T-helper 1 cell treated with Interleukin-12 subunit alpha and Interleukin-12 subunit beta and Interleukin-4 antibody, amounts not matched to agents 30 ng/mL and 1 ng/mL, for 36 hours (primary cell): ENCODE measurements around the gene UMODL1. TPM values are rescaled to one million over a fixed set of nuclear protein-coding genes. Genes with fewer than 3 reads are reported as not detected.

ENCODE experiments used
- intact Hi-C: fragments of 100-400 bp; cut with micrococcal nuclease; formaldehyde crosslinking; loops from one replicate; pipeline ENCODE4 v1.15.1; 2024
- total RNA-seq: library from RNA; stranded (reverse); gene quantifications from 2 replicates; pipeline ENCODE4 v1.2.3, GENCODE V29; 2022

Gene UMODL1
- total RNA-seq, 1 donor from 2014 or later: 0.12 TPM

DNA sequence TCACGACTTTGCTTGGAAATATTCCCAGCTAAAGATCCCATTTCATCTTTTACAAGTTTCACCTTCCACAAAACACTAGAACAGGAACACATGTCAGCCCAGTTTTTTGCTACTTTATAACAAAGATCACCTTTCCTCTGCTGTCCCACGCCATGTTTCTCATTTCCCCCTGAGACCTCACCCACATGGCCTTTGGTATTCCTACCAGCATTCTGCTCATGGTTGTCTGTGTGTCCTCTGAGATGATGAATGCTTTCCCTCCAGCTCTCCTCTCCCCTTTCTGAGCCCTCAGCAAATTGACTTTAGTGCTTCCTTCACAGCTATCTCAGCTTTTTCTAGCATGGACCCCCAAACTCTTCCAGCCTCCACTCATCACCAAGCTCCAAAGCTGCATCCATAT is 115.5 kb downstream of the UMODL1 start:
- intact Hi-C loops: loop anchor here (5.0 to 10.0 kb wide), 2 partner anchors 182 to 426 kb away; no protein-coding TSS in a partner anchor

DNA sequence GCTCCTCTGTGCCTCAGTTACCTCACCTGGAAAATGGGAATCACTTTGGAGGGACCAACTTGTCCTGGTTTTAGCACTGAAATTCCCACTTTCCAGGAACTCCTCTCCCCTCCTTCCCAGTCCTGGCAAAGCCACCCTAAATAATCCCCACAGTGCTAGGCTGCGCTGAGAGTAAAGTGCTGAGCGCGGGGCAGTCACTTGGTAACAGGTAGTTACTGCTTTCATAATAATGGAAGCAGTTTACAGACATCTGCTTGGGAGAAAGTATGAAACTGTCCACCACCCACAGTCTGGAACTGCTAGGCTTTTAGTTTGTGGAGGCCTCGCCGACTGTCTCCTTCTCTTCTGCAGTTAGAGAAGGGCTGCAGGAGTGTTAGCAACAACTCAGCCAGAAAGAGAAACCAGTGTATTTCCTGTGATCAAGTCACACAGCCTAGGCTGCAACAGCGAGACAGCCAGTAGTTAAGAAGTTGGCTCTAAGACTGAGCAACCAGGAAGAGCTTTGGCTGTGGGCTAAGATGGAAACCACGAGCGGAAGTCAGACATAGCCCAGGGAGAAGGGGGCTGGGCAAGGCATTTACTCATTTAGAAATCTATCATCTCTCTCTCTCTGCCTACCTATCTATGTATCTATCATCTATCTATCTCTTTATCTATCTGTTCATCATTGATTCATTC is 117.0 kb downstream of the UMODL1 start:
- intact Hi-C loops: loop anchor here (1.0 to 10.0 kb wide), 13 partner anchors 11 to 424 kb away; no protein-coding TSS in a partner anchor

DNA sequence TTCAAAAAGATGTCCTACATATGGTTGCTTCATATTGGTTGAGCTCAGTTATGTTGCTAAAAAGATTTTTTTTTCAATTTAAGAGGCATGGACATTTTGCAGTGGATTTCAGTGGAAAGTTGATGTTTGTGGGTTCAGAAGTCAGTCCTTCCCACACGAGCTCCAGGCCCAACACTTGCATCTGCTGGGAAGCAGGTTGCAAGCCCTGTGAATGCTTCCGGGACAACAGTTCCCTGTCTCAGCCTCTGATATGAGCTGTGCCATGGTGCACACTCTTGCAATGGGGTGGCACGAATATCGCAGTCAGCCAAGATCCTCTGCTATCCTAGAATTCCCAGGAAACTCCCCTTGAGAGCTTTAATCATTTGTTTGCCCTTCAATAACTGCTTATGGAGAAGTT is 117.5 kb downstream of the UMODL1 start:
- intact Hi-C loops: loop anchor here (1.0 to 10.0 kb wide), 13 partner anchors 11 to 424 kb away; no protein-coding TSS in a partner anchor

DNA sequence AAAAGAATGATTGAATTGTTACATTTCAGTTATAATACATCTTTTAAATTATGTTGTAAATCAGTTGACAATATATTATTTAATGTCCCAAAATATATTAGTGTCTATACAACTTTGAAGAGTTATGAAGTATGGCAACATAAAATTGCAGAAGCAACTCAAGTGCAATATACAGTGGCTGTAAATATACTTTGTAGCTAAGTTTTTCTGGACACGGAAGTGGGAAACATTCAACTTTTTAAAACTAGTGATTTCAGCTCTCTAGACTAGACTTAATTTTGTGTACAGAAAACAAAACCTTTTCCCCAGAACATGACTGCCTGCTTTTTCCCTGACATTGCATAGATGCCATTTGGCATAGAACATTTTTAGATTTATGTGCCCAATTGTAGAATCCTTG is 118.3 kb downstream of the UMODL1 start:
- intact Hi-C loops: loop anchor here (2.0 to 10.0 kb wide), 4 partner anchors 185 to 423 kb away; no protein-coding TSS in a partner anchor

DNA sequence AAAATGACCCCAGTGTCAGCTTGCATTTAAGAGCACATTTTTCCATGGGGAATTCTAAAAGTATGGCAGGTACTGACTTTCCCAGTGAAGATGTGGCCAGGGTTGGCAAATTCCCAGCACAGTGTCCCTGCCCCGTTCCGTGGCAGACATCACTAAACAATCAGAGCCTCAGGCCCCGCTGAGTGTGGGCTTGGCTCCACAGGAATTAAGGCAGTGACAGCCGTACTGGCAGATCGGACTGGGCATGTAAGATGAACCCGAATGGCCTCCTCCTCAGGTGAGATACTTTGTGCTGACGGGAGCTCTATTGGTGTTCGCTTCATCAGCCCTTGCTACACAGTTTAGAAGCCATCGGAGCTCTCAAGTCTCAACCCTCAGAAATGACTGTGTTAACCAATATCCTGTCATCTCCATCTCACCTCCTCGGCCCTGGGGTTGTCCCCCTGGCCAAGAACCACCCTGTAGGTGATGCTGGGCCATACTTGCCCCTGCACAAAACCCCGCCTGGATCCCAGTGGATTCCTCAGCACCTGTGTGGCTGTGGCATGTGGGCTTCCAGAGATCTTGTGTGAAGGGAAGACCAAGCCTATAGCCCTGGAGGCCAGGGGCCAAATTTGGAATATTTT is 118.9 kb downstream of the UMODL1 start:
- intact Hi-C loops: loop anchor here (2.0 to 10.0 kb wide), 4 partner anchors 185 to 422 kb away; no protein-coding TSS in a partner anchor

DNA sequence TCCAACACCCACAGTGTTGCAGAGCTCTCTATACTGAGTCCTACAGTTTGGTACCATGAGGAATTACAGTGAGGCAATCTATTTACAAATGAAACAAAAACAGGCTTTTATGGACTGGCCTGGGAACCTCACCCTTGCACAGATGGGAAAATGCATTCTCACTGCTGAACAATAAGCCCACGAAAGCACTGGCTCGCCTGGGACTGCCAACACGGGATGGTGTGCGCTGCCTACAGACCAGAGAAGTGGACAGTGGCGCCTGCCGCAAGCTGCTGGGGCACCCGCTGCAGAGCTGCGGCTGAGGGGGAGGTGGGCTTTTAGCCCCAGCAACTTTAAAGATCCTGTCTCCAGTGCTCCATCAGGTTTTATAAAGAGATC is 119.4 kb downstream of the UMODL1 start:
- intact Hi-C loops: no loop called here

DNA sequence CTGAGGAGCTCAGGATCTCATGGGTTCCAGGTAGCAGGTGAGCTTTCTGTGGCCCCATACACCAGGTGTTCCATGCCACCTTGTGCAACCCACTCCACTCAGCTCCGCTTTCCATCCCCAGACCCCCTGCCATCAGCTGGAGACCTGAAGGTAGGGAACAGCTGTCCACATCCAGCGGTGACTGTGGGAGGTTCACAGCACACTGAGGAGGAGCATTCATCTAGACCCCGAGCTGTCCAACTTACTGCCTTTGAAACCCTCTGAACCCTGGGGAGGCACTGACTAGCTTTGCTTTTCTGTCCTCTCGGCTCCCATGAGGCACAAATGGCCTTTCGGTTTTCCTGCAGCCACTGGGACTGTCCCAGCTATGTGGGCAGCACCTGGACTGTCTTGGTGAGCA is 119.9 kb downstream of the UMODL1 start:
- intact Hi-C loops: no loop called here

DNA sequence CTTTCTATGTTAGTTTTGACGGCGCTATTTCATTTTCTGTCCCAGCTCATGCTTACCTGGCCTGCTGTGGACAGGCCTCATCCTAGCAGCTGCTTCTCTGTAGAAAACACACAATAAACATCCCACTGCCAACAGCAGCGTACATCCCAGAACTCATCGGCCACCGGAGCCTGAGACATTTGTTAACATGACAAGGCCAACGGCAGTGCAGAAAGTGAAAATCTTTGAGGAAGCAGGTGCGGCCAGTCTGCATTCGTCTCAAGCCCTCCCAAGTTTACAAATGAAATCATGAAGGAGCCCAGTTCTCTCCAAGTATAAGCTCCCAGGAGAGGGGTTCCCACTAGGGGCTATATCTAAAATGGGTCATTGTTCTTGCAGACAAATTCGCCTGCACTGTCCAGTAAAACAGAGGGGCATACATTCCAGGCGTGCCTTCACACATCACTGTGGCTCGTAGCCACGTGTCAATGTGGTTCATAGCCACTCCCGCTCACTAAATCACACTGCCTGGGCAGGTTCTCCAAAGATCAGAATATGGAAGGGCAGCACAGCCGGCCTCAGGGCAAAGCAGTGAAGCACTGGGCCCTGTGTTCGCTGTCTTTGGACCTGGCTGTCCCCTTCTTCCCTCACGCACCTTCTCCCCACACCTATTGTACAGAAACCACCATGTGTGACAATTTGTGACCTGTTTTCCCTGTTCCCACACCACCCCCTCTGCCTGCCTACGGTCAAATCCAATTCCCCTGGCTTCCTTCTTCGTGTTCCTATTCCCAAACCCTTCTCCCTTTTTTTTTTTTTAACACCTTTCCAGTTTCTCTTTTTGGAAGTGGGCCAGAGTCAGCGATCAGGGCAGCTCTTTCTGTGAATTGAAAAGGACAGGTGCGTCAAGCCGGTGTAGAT is 120.8 kb downstream of the UMODL1 start:
- intact Hi-C loops: no loop called here

Other genes starting within 250 kb of the UMODL1 start
- 11.2 and 13.7 TPM in 2 replicates for gene PRDM15, start 192.0 kb upstream of the UMODL1 start, total RNA-seq
- gene C2CD2, start 117.3 kb upstream of the UMODL1 start, total RNA-seq: 5.8 TPM in 2 replicates
- 14.6 and 16.5 TPM in 2 replicates for gene ZBTB21, start 61.0 kb upstream of the UMODL1 start, total RNA-seq
- 20.7 and 21.5 TPM in 2 replicates for gene ABCG1, start 147.8 kb downstream of the UMODL1 start, total RNA-seq
- gene TFF3, start 244.1 kb downstream of the UMODL1 start, total RNA-seq: not detected in 2 replicates